ENCODE results near the gene UBE2J1.

DNA sequence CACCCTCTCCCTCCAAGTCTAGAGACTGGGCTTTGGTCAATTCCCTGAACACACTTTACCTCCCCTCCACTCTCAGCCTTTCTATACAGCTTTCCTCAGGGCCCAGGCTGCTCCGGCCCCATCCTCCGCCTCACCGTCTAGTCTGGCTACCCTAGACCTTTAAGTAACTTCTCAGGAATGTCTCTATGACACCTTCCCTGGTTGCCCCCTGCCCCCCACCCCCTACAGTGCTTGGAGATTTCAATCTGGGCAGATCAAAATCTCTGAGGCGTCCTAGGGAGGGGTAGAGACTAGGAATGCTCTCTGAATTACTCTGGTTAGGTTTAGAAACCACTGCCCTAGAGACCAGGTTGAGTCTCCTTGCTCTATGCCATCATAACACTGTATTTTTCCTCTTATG, 6.1 kb downstream of the UBE2J1 start:
- TF ChIP-seq, protein P1, sequence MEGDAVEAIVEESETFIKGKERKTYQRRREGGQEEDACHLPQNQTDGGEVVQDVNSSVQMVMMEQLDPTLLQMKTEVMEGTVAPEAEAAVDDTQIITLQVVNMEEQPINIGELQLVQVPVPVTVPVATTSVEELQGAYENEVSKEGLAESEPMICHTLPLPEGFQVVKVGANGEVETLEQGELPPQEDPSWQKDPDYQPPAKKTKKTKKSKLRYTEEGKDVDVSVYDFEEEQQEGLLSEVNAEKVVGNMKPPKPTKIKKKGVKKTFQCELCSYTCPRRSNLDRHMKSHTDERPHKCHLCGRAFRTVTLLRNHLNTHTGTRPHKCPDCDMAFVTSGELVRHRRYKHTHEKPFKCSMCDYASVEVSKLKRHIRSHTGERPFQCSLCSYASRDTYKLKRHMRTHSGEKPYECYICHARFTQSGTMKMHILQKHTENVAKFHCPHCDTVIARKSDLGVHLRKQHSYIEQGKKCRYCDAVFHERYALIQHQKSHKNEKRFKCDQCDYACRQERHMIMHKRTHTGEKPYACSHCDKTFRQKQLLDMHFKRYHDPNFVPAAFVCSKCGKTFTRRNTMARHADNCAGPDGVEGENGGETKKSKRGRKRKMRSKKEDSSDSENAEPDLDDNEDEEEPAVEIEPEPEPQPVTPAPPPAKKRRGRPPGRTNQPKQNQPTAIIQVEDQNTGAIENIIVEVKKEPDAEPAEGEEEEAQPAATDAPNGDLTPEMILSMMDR (optimal IDR thresholded peaks at IDR 0.05 in 1 of 3, IDR thresholded peaks at IDR 0.05 in 1 of 3, conservative IDR thresholded peaks at IDR 0.05 in 1 of 3; ENCODE audit: extremely low read depth in 1 of 3, insufficient read depth in 2 of 3, low read length in 3 of 3) = no peak
- no peak for TF ChIP-seq EZH2 (IDR thresholded peaks at IDR 0.05; ENCODE audit: low read length)
